A549 (cell line): Measurements from ENCODE around the gene PBX1.

Experiments
- CEBPB ChIP-seq, 2 experiments: fragments of >200 bp in 1 of 2; sonication (Bioruptor Twin) in 1 of 2; formaldehyde crosslinking in 1 of 2; IDR thresholded peaks; 2 replicates each; pipeline ENCODE4 v1.6.1; 2012 to 2016
- EHMT2 ChIP-seq: fragments of 200-600 bp; sonication (generic); IDR thresholded peaks from 2 replicates; pipeline ENCODE4 v1.6.1; 2016; ENCODE audit warnings: antibody characterized with exemption, low read depth, mild to moderate bottlenecking, moderate library complexity
- KDM1A ChIP-seq: fragments of 200-600 bp; sonication (generic); IDR thresholded peaks from 2 replicates; pipeline ENCODE4 v1.6.1; 2016; ENCODE audit warnings: low read depth, mild to moderate bottlenecking
- KDM5A ChIP-seq: fragments of 200-600 bp; sonication (generic); IDR thresholded peaks from 2 replicates; pipeline ENCODE4 v1.6.1; 2016; ENCODE audit warnings: antibody characterized with exemption, mild to moderate bottlenecking
- POLR2A ChIP-seq: IDR thresholded peaks from 2 replicates; pipeline ENCODE4 v1.6.1; 2012; ENCODE audit warnings: mild to moderate bottlenecking, low read length
- TF ChIP-seq, protein P1 (sequence below): fragments of 200-600 bp; sonication (generic); IDR thresholded peaks from 2 replicates; pipeline ENCODE4 v1.6.1; 2016; ENCODE audit warnings: antibody characterized with exemption, mild to moderate bottlenecking, moderate library complexity
- TF ChIP-seq, protein P2 (sequence below): IDR thresholded peaks from 2 replicates; pipeline ENCODE4 v1.6.1; 2012

DNA sequence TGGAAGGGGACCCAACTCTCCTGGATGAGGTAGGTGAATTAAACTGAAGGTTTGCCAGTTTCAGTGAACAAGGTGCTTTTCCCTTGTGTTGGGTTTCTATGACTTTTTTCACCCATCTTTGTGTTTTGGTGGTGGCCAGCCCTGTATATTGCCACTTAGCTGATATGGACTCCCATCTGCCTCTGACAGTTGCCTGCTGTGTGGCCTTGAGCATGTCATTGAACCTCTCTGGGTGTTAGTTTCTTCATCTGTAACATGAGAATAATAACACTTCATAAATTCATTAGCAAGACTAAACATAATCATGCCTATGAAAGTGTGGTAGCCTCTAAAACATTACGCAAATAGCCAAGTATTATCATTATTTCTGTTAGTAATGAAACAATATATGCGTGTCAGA is 141.7 kb downstream of the PBX1 start:
- TF ChIP-seq, protein P1, sequence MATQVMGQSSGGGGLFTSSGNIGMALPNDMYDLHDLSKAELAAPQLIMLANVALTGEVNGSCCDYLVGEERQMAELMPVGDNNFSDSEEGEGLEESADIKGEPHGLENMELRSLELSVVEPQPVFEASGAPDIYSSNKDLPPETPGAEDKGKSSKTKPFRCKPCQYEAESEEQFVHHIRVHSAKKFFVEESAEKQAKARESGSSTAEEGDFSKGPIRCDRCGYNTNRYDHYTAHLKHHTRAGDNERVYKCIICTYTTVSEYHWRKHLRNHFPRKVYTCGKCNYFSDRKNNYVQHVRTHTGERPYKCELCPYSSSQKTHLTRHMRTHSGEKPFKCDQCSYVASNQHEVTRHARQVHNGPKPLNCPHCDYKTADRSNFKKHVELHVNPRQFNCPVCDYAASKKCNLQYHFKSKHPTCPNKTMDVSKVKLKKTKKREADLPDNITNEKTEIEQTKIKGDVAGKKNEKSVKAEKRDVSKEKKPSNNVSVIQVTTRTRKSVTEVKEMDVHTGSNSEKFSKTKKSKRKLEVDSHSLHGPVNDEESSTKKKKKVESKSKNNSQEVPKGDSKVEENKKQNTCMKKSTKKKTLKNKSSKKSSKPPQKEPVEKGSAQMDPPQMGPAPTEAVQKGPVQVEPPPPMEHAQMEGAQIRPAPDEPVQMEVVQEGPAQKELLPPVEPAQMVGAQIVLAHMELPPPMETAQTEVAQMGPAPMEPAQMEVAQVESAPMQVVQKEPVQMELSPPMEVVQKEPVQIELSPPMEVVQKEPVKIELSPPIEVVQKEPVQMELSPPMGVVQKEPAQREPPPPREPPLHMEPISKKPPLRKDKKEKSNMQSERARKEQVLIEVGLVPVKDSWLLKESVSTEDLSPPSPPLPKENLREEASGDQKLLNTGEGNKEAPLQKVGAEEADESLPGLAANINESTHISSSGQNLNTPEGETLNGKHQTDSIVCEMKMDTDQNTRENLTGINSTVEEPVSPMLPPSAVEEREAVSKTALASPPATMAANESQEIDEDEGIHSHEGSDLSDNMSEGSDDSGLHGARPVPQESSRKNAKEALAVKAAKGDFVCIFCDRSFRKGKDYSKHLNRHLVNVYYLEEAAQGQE = no peak
- TF ChIP-seq KDM1A (no peak), CEBPB (IDR thresholded peaks at IDR 0.05) (no peak), POLR2A (no peak), KDM5A (no peak), EHMT2 (no peak)
- TF ChIP-seq, protein P2, sequence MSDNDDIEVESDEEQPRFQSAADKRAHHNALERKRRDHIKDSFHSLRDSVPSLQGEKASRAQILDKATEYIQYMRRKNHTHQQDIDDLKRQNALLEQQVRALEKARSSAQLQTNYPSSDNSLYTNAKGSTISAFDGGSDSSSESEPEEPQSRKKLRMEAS = no peak
